H1 (cell line): ENCODE data around the gene DSCAM. TPM values are rescaled to one million over a fixed set of nuclear protein-coding genes. Genes with fewer than 3 reads are reported as not detected.

Experiments
- CTCF ChIA-PET: fragments of 300-600 bp; sonication (Branson Sonifier 250); formaldehyde crosslinking; loops from one replicate; lab custom pipeline; 2021; ENCODE audit not compliant: partially characterized antibody; lab: Charles Lee
- POLR2A ChIA-PET: fragments of 300-600 bp; sonication (Branson Sonifier 250); formaldehyde crosslinking; loops from one replicate; lab custom pipeline; 2021; ENCODE audit warnings: inconsistent platforms; ENCODE audit not compliant: partially characterized antibody; lab: Charles Lee
- DNase-seq, 2 experiments: peaks; one replicate each; pipeline versions ENCODE4 v3.0.0 to v3.0.0-alpha.2; 2010 to 2022; ENCODE audit warnings: low spot score in 2 of 2, low read depth in 1 of 2, mixed read lengths in 1 of 2
- FAIRE-seq: peaks from 2 replicates; lab custom pipeline; 2011; peaks lifted over from hg19 to GRCh38; lab: Jason Lieb, UNC
- H2AFZ ChIP-seq: 2 replicates; pipeline ENCODE4 v1.8.1; 2012; ENCODE audit warnings: low read length, inconsistent platforms
- H2AK5ac ChIP-seq: 2 replicates; pipeline ENCODE4 v1.6.1; 2013; ENCODE audit warnings: low read depth, low read length
- H2BK120ac ChIP-seq: replicated peaks from 2 replicates; pipeline ENCODE3; 2013; ENCODE audit warnings: low read depth, low read length, inconsistent platforms
- H2BK12ac ChIP-seq: 2 replicates; pipeline ENCODE4 v1.6.1; 2013; ENCODE audit warnings: low read depth, low read length
- H2BK15ac ChIP-seq: 2 replicates; pipeline ENCODE4 v1.6.1; 2013; ENCODE audit warnings: low read length
- H2BK20ac ChIP-seq: 2 replicates; pipeline ENCODE4 v1.6.1; 2013; ENCODE audit warnings: low read length
- H2BK5ac ChIP-seq: 2 replicates; pipeline ENCODE4 v1.6.1; 2013; ENCODE audit warnings: low read depth, low read length
- H3K14ac ChIP-seq: 2 replicates; pipeline ENCODE4 v1.6.1; 2013; ENCODE audit warnings: inconsistent platforms; ENCODE audit not compliant: insufficient read length
- H3K18ac ChIP-seq: 2 replicates; pipeline ENCODE4 v1.6.1; 2013; ENCODE audit warnings: low read length; ENCODE audit errors: extremely low read depth
- H3K23ac ChIP-seq: 2 replicates; pipeline ENCODE4 v1.6.1; 2013; ENCODE audit warnings: inconsistent platforms; ENCODE audit not compliant: insufficient read length
- H3K23me2 ChIP-seq: 2 replicates; pipeline ENCODE4 v1.6.1; 2013; ENCODE audit warnings: low read depth, low read length
- H3K27ac ChIP-seq: 2 replicates; pipeline ENCODE4 v1.6.1; 2011; ENCODE audit warnings: low read depth, low read length, inconsistent platforms
- H3K27me3 ChIP-seq, 4 experiments: replicated peaks in 1 of 4; 1 replicate in 1 of 4; 2 replicates in 3 of 4; pipeline versions ENCODE4 v1.6.1 to v1.8.1; 2011 to 2013; ENCODE audit warnings: low read length in 3 of 4, mild to moderate bottlenecking in 3 of 4, inconsistent platforms in 2 of 4, mixed read lengths in 2 of 4, moderate library complexity in 1 of 4; ENCODE audit not compliant: control insufficient read depth in 3 of 4, insufficient read depth in 3 of 4; ENCODE audit errors: extremely low read depth in 1 of 4
- H3K36me3 ChIP-seq, 4 experiments: 2 replicates each; pipeline versions ENCODE4 v1.6.1 to v1.8.1; 2011 to 2013; ENCODE audit warnings: mild to moderate bottlenecking in 4 of 4, low read length in 3 of 4, moderate library complexity in 2 of 4, control low read depth in 1 of 4, inconsistent platforms in 1 of 4; ENCODE audit not compliant: insufficient read depth in 4 of 4, control insufficient read depth in 2 of 4
- H3K4ac ChIP-seq: replicated peaks from 2 replicates; pipeline ENCODE3; 2013; ENCODE audit warnings: low read length, low read depth, mixed read lengths, inconsistent platforms; ENCODE audit not compliant: insufficient read length
- H3K4me1 ChIP-seq, 4 experiments: replicated peaks in 1 of 4; 1 replicate in 1 of 4; 2 replicates in 3 of 4; pipeline versions ENCODE4 v1.6.1 to v1.8.1; 2011 to 2013; ENCODE audit warnings: low read length in 3 of 4, inconsistent platforms in 2 of 4, mixed read lengths in 1 of 4; ENCODE audit not compliant: insufficient read depth in 4 of 4, control insufficient read depth in 3 of 4
- H3K4me2 ChIP-seq, 2 experiments: 2 replicates each; pipeline versions ENCODE4 v1.6.1 to v1.8.1; 2011 to 2013; ENCODE audit warnings: low read depth in 2 of 2, low read length in 2 of 2, control low read depth in 1 of 2, inconsistent platforms in 1 of 2, mild to moderate bottlenecking in 1 of 2; ENCODE audit not compliant: insufficient read depth in 1 of 2
- H3K4me3 ChIP-seq, 4 experiments: fragments of 200-600, 300-600 bp in 1 of 4; sonication (generic), shearing (Covaris generic), sonication (Bioruptor Twin) in 1 of 4; 2 replicates each; pipeline versions ENCODE4 v1.5.1 to v1.8.1; 2011 to 2016; ENCODE audit warnings: low read length in 4 of 4, low read depth in 3 of 4, control low read depth in 2 of 4, inconsistent platforms in 2 of 4, mild to moderate bottlenecking in 2 of 4, mixed read lengths in 1 of 4, moderate library complexity in 1 of 4; ENCODE audit not compliant: insufficient read depth in 2 of 4; ENCODE audit errors: extremely low read depth in 1 of 4
- H3K56ac ChIP-seq: replicated peaks from 2 replicates; pipeline ENCODE3; 2013; ENCODE audit warnings: low read depth, mild to moderate bottlenecking, mixed read lengths, low read length, inconsistent platforms; ENCODE audit not compliant: insufficient read length
- H3K79me1 ChIP-seq: 2 replicates; pipeline ENCODE4 v1.6.1; 2013; ENCODE audit warnings: low read depth, low read length, control low read depth
- H3K79me2 ChIP-seq, 2 experiments: 2 replicates each; pipeline versions ENCODE4 v1.6.1 to v1.8.1; 2012 to 2013; ENCODE audit warnings: low read length in 2 of 2, mild to moderate bottlenecking in 2 of 2, inconsistent platforms in 1 of 2; ENCODE audit not compliant: insufficient read depth in 2 of 2, control insufficient read depth in 1 of 2
- H3K9ac ChIP-seq, 4 experiments: replicated peaks in 1 of 4; 1 replicate in 1 of 4; 2 replicates in 3 of 4; pipeline versions ENCODE4 v1.6.1 to v1.8.1; 2011 to 2013; ENCODE audit warnings: low read depth in 3 of 4, low read length in 3 of 4, control low read depth in 2 of 4, mild to moderate bottlenecking in 2 of 4, moderate library complexity in 2 of 4, inconsistent platforms in 1 of 4; ENCODE audit errors: extremely low read depth in 1 of 4
- H3K9me3 ChIP-seq, 2 experiments: 2 replicates each; pipeline versions ENCODE4 v1.6.1 to v1.8.1; 2012 to 2013; ENCODE audit warnings: mild to moderate bottlenecking in 2 of 2, moderate library complexity in 2 of 2, control low read depth in 1 of 2, inconsistent platforms in 1 of 2, low read depth in 1 of 2, low read length in 1 of 2, mixed read lengths in 1 of 2; ENCODE audit not compliant: insufficient read depth in 2 of 2
- H4K20me1 ChIP-seq, 2 experiments: replicated peaks in 1 of 2; 2 replicates each; pipeline versions ENCODE3 to v1.8.1; 2011 to 2013; ENCODE audit warnings: inconsistent platforms in 2 of 2, low read length in 2 of 2, mild to moderate bottlenecking in 1 of 2; ENCODE audit not compliant: insufficient read depth in 2 of 2, control insufficient read depth in 1 of 2
- H4K5ac ChIP-seq: 2 replicates; pipeline ENCODE4 v1.6.1; 2013; ENCODE audit warnings: low read length, low read depth, mixed read lengths, inconsistent platforms; ENCODE audit not compliant: insufficient read length
- H4K8ac ChIP-seq: 2 replicates; pipeline ENCODE4 v1.8.0; 2013; ENCODE audit warnings: mild to moderate bottlenecking, moderate library complexity, low read length, inconsistent platforms; ENCODE audit not compliant: insufficient read depth; ENCODE audit errors: extremely low read depth
- H4K91ac ChIP-seq: replicated peaks from 2 replicates; pipeline ENCODE3; 2013; ENCODE audit warnings: low read length, mixed read lengths, inconsistent platforms; ENCODE audit not compliant: insufficient read length
- CHD1 ChIP-seq: IDR thresholded peaks from 2 replicates; pipeline ENCODE4 v1.6.1; 2012; ENCODE audit warnings: low read depth, low read length, improper control_type of control experiment
- GABPA ChIP-seq: IDR thresholded peaks from 2 replicates; pipeline ENCODE4 v1.6.1; 2011; ENCODE audit warnings: mild to moderate bottlenecking, low read length, moderate library complexity, borderline replicate concordance; ENCODE audit not compliant: insufficient read depth
- HDAC2 ChIP-seq, 2 experiments: fragments of 300-600 bp in 1 of 2; sonication (generic) in 1 of 2; IDR thresholded peaks; 2 replicates each; pipeline ENCODE4 v1.6.1; 2011 to 2012; ENCODE audit warnings: low read depth in 2 of 2, low read length in 2 of 2, mild to moderate bottlenecking in 2 of 2, moderate library complexity in 2 of 2, borderline replicate concordance in 1 of 2, inconsistent platforms in 1 of 2
- KDM1A ChIP-seq: fragments of 200-600, 300-600 bp; sonication (generic); IDR thresholded peaks from 2 replicates; pipeline ENCODE4 v1.7.1; 2016; ENCODE audit warnings: mild to moderate bottlenecking, low read length, borderline replicate concordance
- YY1 ChIP-seq: IDR thresholded peaks from 2 replicates; pipeline ENCODE4 v1.6.1; 2011; ENCODE audit warnings: low read depth, mild to moderate bottlenecking, low read length
- WGBS, 2 experiments: shearing (Covaris generic) in 1 of 2; methylation state at CpG; one replicate each; pipeline versions ENCODE4 v1.1.6 to v1.1.7; 2013 to 2015; ENCODE audit warnings: low lambda C conversion rate in 2 of 2, mixed read lengths in 2 of 2, inconsistent platforms in 1 of 2, low coverage in 1 of 2, missing lambda C conversion rate in 1 of 2; ENCODE audit not compliant: insufficient replicate concordance in 2 of 2, insufficient coverage in 1 of 2, insufficient read length in 1 of 2; ENCODE audit errors: extremely low coverage in 1 of 2, missing lambda C conversion rate in 1 of 2; 5-methylcytosine and 5-hydroxymethylcytosine counted together
- polyA plus RNA-seq, 7 experiments: library from polyadenylated mRNA; depleted of rRNA in 3 of 7; stranded (reverse) in 5 of 7; unstranded in 2 of 7; fragments of >200 nt in 5 of 7; fragments of 200-250 nt in 2 of 7; gene quantifications; 1 replicate in 5 of 7; 2 replicates in 1 of 7; 4 replicates in 1 of 7; pipeline versions ENCODE4 v1.2.1 to v1.2.3, GENCODE V29; 2011 to 2013; ENCODE audit warnings: missing spikeins in 2 of 7, mixed read lengths in 2 of 7
- total RNA-seq: library from RNA; stranded (reverse); fragmentation: NEBNext Ultra II Directional; extraction: Animal tissue kit (Norgen Biotek cat#: 25700); gene quantifications from 2 replicates; pipeline ENCODE4 v1.2.1, GENCODE V29; 2021

DSCAM gene
- total and polyA plus RNA-seq, 2 of the 8 experiments (the other 6 are each of a cell fraction or from before 2014, with no cell fraction given) = 0.02 to 0.15 TPM

- Histone ChIP-seq H2BK20ac (no peak overlapping the region), H3K27me3 (no peaks in the 10 kb centered on the region), H3K4me3 (no peak overlapping the region), H3K4ac (no peak overlapping the region), H3K9ac (no peak overlapping the region), H3K79me1 (no peaks in the 10 kb centered on the region), H2BK15ac (no peak overlapping the region), H2BK120ac (no peak overlapping the region), H3K56ac (no peak overlapping the region), H3K4me1 (no peaks in the 10 kb centered on the region), H4K91ac (no peak overlapping the region), H3K23me2 (no peaks in the 10 kb centered on the region), H4K5ac (no peak overlapping the region), H2BK12ac (no peak overlapping the region), H3K36me3 (no peaks in the 10 kb centered on the region), H2BK5ac (no peak overlapping the region), H3K4me2 (no peak overlapping the region), H3K18ac (no peak overlapping the region), H2AK5ac (no peak overlapping the region), H3K23ac (no peak overlapping the region), H3K27ac (no peak overlapping the region), H3K9me3 (no peaks in the 10 kb centered on the region), H4K20me1 (no peaks in the 10 kb centered on the region), H3K14ac (no peak overlapping the region), H3K79me2 (no peaks in the 10 kb centered on the region), H4K8ac (no peak overlapping the region), H2AFZ (peak overlapping the region; percentile 92; the same call in 1 of the 2 replicates)
- CTCF ChIA-PET = interaction anchor here (0.6 to 1.6 kb wide), 2 partner anchors 37 to 141 kb away, joined by 3 to 4 read pairs; no protein-coding TSS in a partner anchor
- TF ChIP-seq HDAC2 (IDR thresholded peaks at IDR 0.05; ENCODE audit: borderline replicate concordance in 1 of 2, low read depth in 2 of 2, low read length in 2 of 2) (no peak), CHD1 (no peak), YY1 (no peak), GABPA (no peak), KDM1A (no peak)
- DNase-seq (no peak), FAIRE-seq (no peak)
- POLR2A ChIA-PET = no interaction called here
- 89% methylated on average over 8 of the region's 8 CpGs; no CpG with 5 or more reads in 1 of the 2 experiments for WGBS, 2 experiments
These were observed 867.6 kb downstream of the DSCAM start for GRCh38 chr21:39979321-39979720.
